ENCODE data around the gene IL6.

Gene IL6

DNA sequence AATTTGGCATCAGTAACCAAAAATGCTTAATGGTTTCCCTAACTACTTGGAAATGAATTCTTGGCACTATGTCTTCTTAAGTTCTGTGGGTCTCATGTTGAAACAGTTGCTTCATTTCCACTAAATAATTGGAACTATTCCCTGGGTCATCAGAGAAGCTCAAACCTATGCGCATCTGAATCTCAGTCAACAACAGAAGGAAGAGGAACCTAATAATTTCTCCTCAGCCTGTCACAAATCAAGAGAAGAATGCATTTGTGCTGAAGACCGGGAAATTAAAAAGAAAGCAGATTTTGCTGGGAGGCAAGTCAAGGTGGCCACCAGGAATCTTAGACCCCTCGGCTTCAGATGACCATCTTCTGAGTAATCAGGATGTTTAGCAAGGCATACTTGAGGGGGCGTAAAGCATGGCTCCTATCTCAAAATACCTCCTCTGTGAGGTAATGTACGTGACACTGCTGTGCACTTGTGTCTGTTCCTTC, 54.3 kb downstream of the IL6 start:
- DNase-seq (ENCODE audit: low read depth), result peak; percentile 46
- TF ChIP-seq, protein P1, sequence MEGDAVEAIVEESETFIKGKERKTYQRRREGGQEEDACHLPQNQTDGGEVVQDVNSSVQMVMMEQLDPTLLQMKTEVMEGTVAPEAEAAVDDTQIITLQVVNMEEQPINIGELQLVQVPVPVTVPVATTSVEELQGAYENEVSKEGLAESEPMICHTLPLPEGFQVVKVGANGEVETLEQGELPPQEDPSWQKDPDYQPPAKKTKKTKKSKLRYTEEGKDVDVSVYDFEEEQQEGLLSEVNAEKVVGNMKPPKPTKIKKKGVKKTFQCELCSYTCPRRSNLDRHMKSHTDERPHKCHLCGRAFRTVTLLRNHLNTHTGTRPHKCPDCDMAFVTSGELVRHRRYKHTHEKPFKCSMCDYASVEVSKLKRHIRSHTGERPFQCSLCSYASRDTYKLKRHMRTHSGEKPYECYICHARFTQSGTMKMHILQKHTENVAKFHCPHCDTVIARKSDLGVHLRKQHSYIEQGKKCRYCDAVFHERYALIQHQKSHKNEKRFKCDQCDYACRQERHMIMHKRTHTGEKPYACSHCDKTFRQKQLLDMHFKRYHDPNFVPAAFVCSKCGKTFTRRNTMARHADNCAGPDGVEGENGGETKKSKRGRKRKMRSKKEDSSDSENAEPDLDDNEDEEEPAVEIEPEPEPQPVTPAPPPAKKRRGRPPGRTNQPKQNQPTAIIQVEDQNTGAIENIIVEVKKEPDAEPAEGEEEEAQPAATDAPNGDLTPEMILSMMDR (IDR thresholded peaks at IDR 0.05; ENCODE audit: insufficient read depth, low read depth, low read length, missing control alignments), result no peak
- H3K4me3 ChIP-seq (ENCODE audit: low read length), result no peak overlapping the region
